ENCODE results near the gene HOXA13. TPM values are rescaled to one million over a fixed set of nuclear protein-coding genes. Genes with fewer than 3 reads are reported as not detected.
A peak's percentile ranks its signal among the peaks of the same experiment; 100 is the strongest.

HOXA13 gene
- polyA plus RNA-seq (2013, experiment 1 of 4): not detected
- polyA plus RNA-seq (2013, experiment 2 of 4): not detected
- polyA plus RNA-seq (2013, experiment 3 of 4): not detected
- not detected for polyA plus RNA-seq (2013, experiment 4 of 4)

- Histone ChIP-seq H3K27me3 (ENCODE audit: control insufficient read depth, insufficient read depth, low read length, poor library complexity, severe bottlenecking) (peaks cover 99% of the 10 kb centered on the region), H3K4me3 (ENCODE audit: insufficient read depth, low read depth, low read length) (peak within 1 kb of the TSS; percentile 8), H3K36me3 (ENCODE audit: control insufficient read depth, insufficient read depth, low read length) (no peaks in the 10 kb centered on the region), H3K9me3 (ENCODE audit: control insufficient read depth, low read length) (no peaks in the 10 kb centered on the region), H3K4me1 (ENCODE audit: control insufficient read depth, insufficient read depth, low read length) (no peaks in the 10 kb centered on the region), H3K27ac (ENCODE audit: insufficient read depth, low read depth, low read length, poor library complexity, severe bottlenecking) (no peak within 1 kb of the TSS)
- 1% methylated on average over 99 of the region's 99 CpGs for WGBS, 2 experiments
These were observed at the start of gene HOXA13 for GRCh38 chr7:27199849-27200760. Gene HOXA13, minus strand, starts transcription at chr7:27200091. Its CDS starts 14 bp downstream, at chr7:27200077.

GRCh38 chr7:27248911-27249723 lies 49.2 kb upstream of the HOXA13 start:
- Histone ChIP-seq H3K27ac (ENCODE audit: insufficient read depth, low read depth, low read length, poor library complexity, severe bottlenecking) (no peak overlapping the region), H3K9me3 (ENCODE audit: control insufficient read depth, low read length) (no peaks in the 10 kb centered on the region), H3K27me3 (ENCODE audit: control insufficient read depth, insufficient read depth, low read length, poor library complexity, severe bottlenecking) (peaks cover 100% of the 10 kb centered on the region), H3K4me1 (ENCODE audit: control insufficient read depth, insufficient read depth, low read length) (peaks cover 25% of the 10 kb centered on the region), H3K36me3 (ENCODE audit: control insufficient read depth, insufficient read depth, low read length) (no peaks in the 10 kb centered on the region), H3K4me3 (ENCODE audit: insufficient read depth, low read depth, low read length) (no peak overlapping the region)
- WGBS, 2 experiments: 11 to 12% methylated on average over 22 to 23 of the region's 23 CpGs

GRCh38 chr7:27248427-27248806 lies 48.5 kb upstream of the HOXA13 start:
- H3K27ac ChIP-seq (ENCODE audit: insufficient read depth, low read depth, low read length, poor library complexity, severe bottlenecking): no peak overlapping the region

GRCh38 chr7:27247452-27248426 lies 47.8 kb upstream of the HOXA13 start:
- H3K4me3 ChIP-seq (ENCODE audit: insufficient read depth, low read depth, low read length): no peak overlapping the region
- H3K36me3 ChIP-seq (ENCODE audit: control insufficient read depth, insufficient read depth, low read length): no peaks in the 10 kb centered on the region
- WGBS, 2 experiments: 40 to 48% methylated on average over 4 of the region's 4 CpGs
- no peaks in the 10 kb centered on the region for H3K9me3 ChIP-seq (ENCODE audit: control insufficient read depth, low read length)
- no peak overlapping the region for H3K27ac ChIP-seq (ENCODE audit: insufficient read depth, low read depth, low read length, poor library complexity, severe bottlenecking)
- peaks cover 35% of the 10 kb centered on the region for H3K4me1 ChIP-seq (ENCODE audit: control insufficient read depth, insufficient read depth, low read length)
- H3K27me3 ChIP-seq (ENCODE audit: control insufficient read depth, insufficient read depth, low read length, poor library complexity, severe bottlenecking): peaks cover 100% of the 10 kb centered on the region

More at GRCh38 chr7:27248427-27248806, 48.5 kb upstream of the HOXA13 start:
- H3K4me3 ChIP-seq (ENCODE audit: insufficient read depth, low read depth, low read length): no peak overlapping the region
- 50 to 53% methylated on average over 3 of the region's 3 CpGs for WGBS, 2 experiments
- no peaks in the 10 kb centered on the region for H3K36me3 ChIP-seq (ENCODE audit: control insufficient read depth, insufficient read depth, low read length)
- H3K4me1 ChIP-seq (ENCODE audit: control insufficient read depth, insufficient read depth, low read length): peaks cover 29% of the 10 kb centered on the region
- H3K27me3 ChIP-seq (ENCODE audit: control insufficient read depth, insufficient read depth, low read length, poor library complexity, severe bottlenecking): peaks cover 100% of the 10 kb centered on the region
- H3K9me3 ChIP-seq (ENCODE audit: control insufficient read depth, low read length): no peaks in the 10 kb centered on the region

- Histone ChIP-seq H3K4me3 (ENCODE audit: insufficient read depth, low read depth, low read length) (no peak overlapping the region), H3K4me1 (ENCODE audit: control insufficient read depth, insufficient read depth, low read length) (peaks cover 39% of the 10 kb centered on the region), H3K27ac (ENCODE audit: insufficient read depth, low read depth, low read length, poor library complexity, severe bottlenecking) (no peak overlapping the region), H3K9me3 (ENCODE audit: control insufficient read depth, low read length) (no peaks in the 10 kb centered on the region), H3K36me3 (ENCODE audit: control insufficient read depth, insufficient read depth, low read length) (no peaks in the 10 kb centered on the region), H3K27me3 (ENCODE audit: control insufficient read depth, insufficient read depth, low read length, poor library complexity, severe bottlenecking) (peaks cover 100% of the 10 kb centered on the region)
- WGBS, 2 experiments: 7 to 13% methylated on average over 7 of the region's 7 CpGs
These were observed 47.1 kb upstream of the HOXA13 start for GRCh38 chr7:27247000-27247399.

- WGBS, 2 experiments: 2% methylated on average over 90 of the region's 90 CpGs
- no peaks in the 10 kb centered on the region for H3K36me3 ChIP-seq (ENCODE audit: control insufficient read depth, insufficient read depth, low read length)
- peaks cover 40% of the 10 kb centered on the region for H3K4me1 ChIP-seq (ENCODE audit: control insufficient read depth, insufficient read depth, low read length)
- H3K9me3 ChIP-seq (ENCODE audit: control insufficient read depth, low read length): no peaks in the 10 kb centered on the region
- H3K27me3 ChIP-seq (ENCODE audit: control insufficient read depth, insufficient read depth, low read length, poor library complexity, severe bottlenecking): peaks cover 100% of the 10 kb centered on the region
- H3K4me3 ChIP-seq (ENCODE audit: insufficient read depth, low read depth, low read length): peak overlapping the region; percentile 12
- H3K27ac ChIP-seq (ENCODE audit: insufficient read depth, low read depth, low read length, poor library complexity, severe bottlenecking): no peak overlapping the region
These were observed 46.2 kb upstream of the HOXA13 start for GRCh38 chr7:27245798-27246691.

GRCh38 chr7:27245124-27245797 lies 45.4 kb upstream of the HOXA13 start:
- WGBS, 2 experiments: 2 to 3% methylated on average over 36 to 37 of the region's 37 CpGs
- Histone ChIP-seq H3K27me3 (ENCODE audit: control insufficient read depth, insufficient read depth, low read length, poor library complexity, severe bottlenecking) (peaks cover 100% of the 10 kb centered on the region), H3K36me3 (ENCODE audit: control insufficient read depth, insufficient read depth, low read length) (no peaks in the 10 kb centered on the region), H3K4me3 (ENCODE audit: insufficient read depth, low read depth, low read length) (peak overlapping the region; percentile 12), H3K9me3 (ENCODE audit: control insufficient read depth, low read length) (no peaks in the 10 kb centered on the region), H3K27ac (ENCODE audit: insufficient read depth, low read depth, low read length, poor library complexity, severe bottlenecking) (no peak overlapping the region), H3K4me1 (ENCODE audit: control insufficient read depth, insufficient read depth, low read length) (peaks cover 44% of the 10 kb centered on the region)

GRCh38 chr7:27244488-27245123 lies 44.7 kb upstream of the HOXA13 start:
- 6 to 8% methylated on average over 18 of the region's 18 CpGs for WGBS, 2 experiments
- Histone ChIP-seq H3K4me1 (ENCODE audit: control insufficient read depth, insufficient read depth, low read length) (peaks cover 46% of the 10 kb centered on the region), H3K9me3 (ENCODE audit: control insufficient read depth, low read length) (no peaks in the 10 kb centered on the region), H3K27ac (ENCODE audit: insufficient read depth, low read depth, low read length, poor library complexity, severe bottlenecking) (no peak overlapping the region), H3K36me3 (ENCODE audit: control insufficient read depth, insufficient read depth, low read length) (no peaks in the 10 kb centered on the region), H3K27me3 (ENCODE audit: control insufficient read depth, insufficient read depth, low read length, poor library complexity, severe bottlenecking) (peaks cover 100% of the 10 kb centered on the region), H3K4me3 (ENCODE audit: insufficient read depth, low read depth, low read length) (no peak overlapping the region)

All from ectodermal cell (in vitro differentiated cells).